AG09309 (cell line): ENCODE results near the gene MTCH1.
A peak's percentile ranks its signal among the peaks of the same experiment; 100 is the strongest.

Source experiments
- DNase-seq: peaks from one replicate; pipeline ENCODE4 v3.0.0-alpha.2; 2010; ENCODE audit warnings: low read depth
- H3K4me3 ChIP-seq: 2 replicates; pipeline ENCODE4 v1.5.1; 2011; ENCODE audit warnings: mild to moderate bottlenecking, low read depth, low read length, moderate library complexity; ENCODE audit not compliant: control insufficient read depth
- CTCF ChIP-seq: IDR thresholded peaks from 2 replicates; pipeline ENCODE4 v1.5.1; 2011; ENCODE audit warnings: mild to moderate bottlenecking, low read depth, low read length, inconsistent platforms; ENCODE audit not compliant: insufficient read depth, control insufficient read depth; ENCODE audit errors: missing control alignments

Gene MTCH1, protein sequence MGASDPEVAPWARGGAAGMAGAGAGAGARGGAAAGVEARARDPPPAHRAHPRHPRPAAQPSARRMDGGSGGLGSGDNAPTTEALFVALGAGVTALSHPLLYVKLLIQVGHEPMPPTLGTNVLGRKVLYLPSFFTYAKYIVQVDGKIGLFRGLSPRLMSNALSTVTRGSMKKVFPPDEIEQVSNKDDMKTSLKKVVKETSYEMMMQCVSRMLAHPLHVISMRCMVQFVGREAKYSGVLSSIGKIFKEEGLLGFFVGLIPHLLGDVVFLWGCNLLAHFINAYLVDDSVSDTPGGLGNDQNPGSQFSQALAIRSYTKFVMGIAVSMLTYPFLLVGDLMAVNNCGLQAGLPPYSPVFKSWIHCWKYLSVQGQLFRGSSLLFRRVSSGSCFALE

GRCh38 chr6:36985808-36986703 lies at the start of gene MTCH1:
MTCH1 (minus strand) TSS chr6:36986196; CDS start chr6:36986173, 23 bp downstream.
- no peak for TF ChIP-seq CTCF
- H3K4me3 ChIP-seq = peak within 1 kb of the TSS; percentile 100
- peak; percentile 62 for DNase-seq

DNA sequence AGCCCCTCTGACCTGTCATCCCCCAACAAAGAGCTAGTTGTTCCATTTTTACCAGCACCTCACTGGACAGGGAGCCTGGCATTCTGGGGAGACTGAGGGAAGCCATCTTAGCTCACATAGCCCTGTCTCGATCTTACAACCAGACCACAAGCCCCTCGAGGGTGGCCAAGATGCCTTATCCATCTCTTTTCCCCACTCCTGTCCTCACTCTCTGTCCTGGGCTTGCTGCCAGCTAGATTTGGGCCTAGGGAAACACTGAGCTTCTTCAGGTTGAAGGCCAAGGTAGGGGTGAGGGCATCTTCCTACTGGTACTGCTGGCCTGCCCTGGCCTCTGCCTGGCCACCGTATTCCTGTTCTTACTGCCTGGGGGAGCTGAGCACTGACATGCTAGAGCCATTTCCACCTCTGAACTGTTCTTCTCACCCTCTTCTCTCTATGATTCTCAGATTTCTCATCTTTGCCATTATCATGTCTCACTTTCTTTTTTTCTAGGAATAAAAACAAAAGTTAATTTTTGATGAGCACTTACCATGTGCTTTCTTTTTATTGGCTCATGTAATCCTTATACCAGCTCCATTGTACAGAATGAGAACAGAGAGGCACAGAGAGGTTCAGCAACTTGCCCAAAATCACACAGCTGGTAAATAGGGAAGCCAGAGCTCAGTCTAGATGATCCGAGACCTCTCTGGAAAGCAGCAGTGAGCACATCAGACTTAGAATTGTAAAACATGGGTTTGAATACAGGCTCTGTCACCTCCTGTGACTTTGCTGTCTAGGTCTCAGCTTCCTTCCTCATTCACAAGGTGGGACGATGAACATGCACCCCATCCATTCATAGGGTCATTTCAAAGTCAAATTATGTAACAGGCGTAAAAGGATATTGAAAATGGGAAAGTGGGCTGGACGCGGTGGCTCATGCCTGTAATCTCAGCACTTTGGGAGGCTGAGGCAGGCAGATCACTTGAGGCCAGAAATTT lies 48.1 kb upstream of the MTCH1 start:
- TF ChIP-seq CTCF = no peak
- no peak for DNase-seq
- no peak overlapping the region for H3K4me3 ChIP-seq

DNA sequence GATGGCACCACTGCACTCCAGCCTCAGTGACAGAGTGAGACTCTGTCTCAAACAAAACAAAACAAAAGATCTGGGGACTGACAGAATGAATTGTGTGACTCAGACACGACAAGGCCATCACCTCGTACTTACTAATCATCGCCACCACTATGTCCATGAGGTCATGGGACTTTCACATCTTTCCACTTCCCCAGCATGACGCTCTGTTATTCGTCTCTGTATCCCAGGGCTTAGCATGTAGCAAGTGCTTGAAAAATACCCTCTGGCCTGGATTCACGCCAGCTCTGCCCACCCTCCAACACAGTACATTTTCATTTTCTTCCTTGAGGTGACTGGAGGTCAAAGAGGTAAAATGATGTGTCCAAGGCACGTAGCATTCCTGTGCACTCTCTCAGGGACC lies 47.3 kb upstream of the MTCH1 start:
- H3K4me3 ChIP-seq = no peak overlapping the region
- DNase-seq = no peak
- TF ChIP-seq CTCF = no peak

GRCh38 chr6:37032239-37032638 lies 46.2 kb upstream of the MTCH1 start:
- no peak for TF ChIP-seq CTCF
- H3K4me3 ChIP-seq = no peak overlapping the region
- DNase-seq = no peak

- no peak overlapping the region for H3K4me3 ChIP-seq
- no peak for TF ChIP-seq CTCF
- DNase-seq = no peak
Measured at GRCh38 chr6:37030599-37030998, 44.6 kb upstream of the MTCH1 start.

GRCh38 chr6:37029249-37029971 lies 43.4 kb upstream of the MTCH1 start:
- TF ChIP-seq CTCF = peak; percentile 81
- peak; percentile 40 for DNase-seq
- no peak overlapping the region for H3K4me3 ChIP-seq
